Body of pancreas (tissue), 4 donors: ENCODE measurements around the gene KIZ. TPM values are rescaled to one million over a fixed set of nuclear protein-coding genes. Genes with fewer than 3 reads are reported as not detected.

Experiments used
- ATAC-seq: fragments of 150-250 bp; one replicate; pipeline ENCODE4 v1.9.1; 2016
- DNase-seq, 4 donors: peaks; one replicate each; pipeline ENCODE4 v3.0.0-alpha.2; 2019
- H3K27ac ChIP-seq, 4 donors: fragments of 200-600 bp; sonication (generic); 1 replicate in 3 of 4; 2 replicates in 1 of 4; pipeline versions ENCODE4 v1.5.1 to v1.6.1; 2016 to 2019; ENCODE audit warnings: mild to moderate bottlenecking in 1 of 4, mixed read lengths in 1 of 4, moderate library complexity in 1 of 4
- H3K27me3 ChIP-seq, 2 donors: fragments of 200-600 bp; sonication (generic); one replicate each; pipeline ENCODE4 v1.6.0; 2016; ENCODE audit warnings: mild to moderate bottlenecking in 1 of 2
- H3K36me3 ChIP-seq, 2 donors: fragments of 200-600 bp; sonication (generic); replicated peaks in 1 of 2; 2 replicates each; pipeline ENCODE4 v1.5.1; 2016; ENCODE audit warnings: low read depth in 2 of 2; ENCODE audit not compliant: insufficient read depth in 1 of 2
- H3K4me1 ChIP-seq: fragments of 200-600 bp; sonication (generic); one replicate; pipeline ENCODE4 v1.6.0; 2016
- H3K4me3 ChIP-seq, 2 donors: fragments of 200-600 bp; sonication (generic); 1 replicate in 1 of 2; 2 replicates in 1 of 2; pipeline ENCODE4 v1.5.1; 2016 to 2019
- H3K9me3 ChIP-seq, 3 donors: fragments of 200-600 bp; sonication (generic); 1 replicate in 2 of 3; 2 replicates in 1 of 3; pipeline ENCODE4 v1.5.1; 2016
- POLR2A ChIP-seq, 3 donors: fragments of 450-650 bp; IDR thresholded peaks; one replicate each; pipeline ENCODE4 v1.6.1; 2016; ENCODE audit warnings: antibody characterized with exemption in 3 of 3, mild to moderate bottlenecking in 2 of 3
- WGBS, 2 donors: methylation state at CpG; one replicate each; pipeline ENCODE4 v1.1.5; 2017; 5-methylcytosine and 5-hydroxymethylcytosine counted together
- intact Hi-C: fragments of 100-400 bp; cut with DNase I; formaldehyde crosslinking; loops from one replicate; pipeline ENCODE4 v1.15.1; 2023
- small RNA-seq: library from RNA; depleted of rRNA; stranded (forward); fragments of <200 nt; gene quantifications from one replicate; pipeline ENCODE3, GENCODE V24; 2016
- total RNA-seq, 2 donors: library from RNA; depleted of rRNA; stranded (reverse); fragments of >200 nt; gene quantifications; one replicate each; pipeline ENCODE4 v1.1.0, GENCODE V29; 2016
- TF ChIP-seq, protein P1 (sequence below), 7 experiments: fragments of 450-650 bp in 4 of 7; fragments of 200-600 bp in 3 of 7; sonication (generic) in 3 of 7; IDR thresholded peaks; one replicate each; pipeline ENCODE4 v1.5.1; 2016 to 2019; ENCODE audit warnings: antibody characterized with exemption in 7 of 7

The KIZ gene
- total RNA-seq, 2 donors from 2014 or later = 17.1 to 28.7 TPM

DNA sequence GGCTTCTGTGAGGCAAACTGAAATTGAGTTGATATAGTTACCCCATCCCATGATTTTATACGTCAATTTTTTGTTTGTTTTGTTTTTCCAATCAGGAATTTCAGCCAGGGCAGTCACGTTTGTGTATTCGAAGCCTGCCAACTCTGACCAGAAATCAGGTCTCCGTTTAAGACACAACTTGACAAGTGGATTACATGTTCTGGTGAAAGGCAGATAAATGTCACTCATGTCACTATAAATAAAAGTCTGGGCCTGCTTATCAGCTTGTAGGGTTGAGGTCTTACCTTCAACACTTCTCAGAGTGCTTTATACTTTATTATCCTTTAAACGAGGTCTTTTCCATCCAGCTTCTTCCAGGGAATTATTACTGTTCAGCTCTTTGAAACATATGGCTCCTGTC lies 168.9 kb downstream of the KIZ start:
- Histone ChIP-seq H3K4me3 (no peak overlapping the region), H3K9me3 (no peaks in the 10 kb centered on the region), H3K27me3 (no peaks in the 10 kb centered on the region), H3K27ac (no peak overlapping the region), H3K4me1 (no peaks in the 10 kb centered on the region), H3K36me3 (no peaks in the 10 kb centered on the region)
- TF ChIP-seq, protein P1, sequence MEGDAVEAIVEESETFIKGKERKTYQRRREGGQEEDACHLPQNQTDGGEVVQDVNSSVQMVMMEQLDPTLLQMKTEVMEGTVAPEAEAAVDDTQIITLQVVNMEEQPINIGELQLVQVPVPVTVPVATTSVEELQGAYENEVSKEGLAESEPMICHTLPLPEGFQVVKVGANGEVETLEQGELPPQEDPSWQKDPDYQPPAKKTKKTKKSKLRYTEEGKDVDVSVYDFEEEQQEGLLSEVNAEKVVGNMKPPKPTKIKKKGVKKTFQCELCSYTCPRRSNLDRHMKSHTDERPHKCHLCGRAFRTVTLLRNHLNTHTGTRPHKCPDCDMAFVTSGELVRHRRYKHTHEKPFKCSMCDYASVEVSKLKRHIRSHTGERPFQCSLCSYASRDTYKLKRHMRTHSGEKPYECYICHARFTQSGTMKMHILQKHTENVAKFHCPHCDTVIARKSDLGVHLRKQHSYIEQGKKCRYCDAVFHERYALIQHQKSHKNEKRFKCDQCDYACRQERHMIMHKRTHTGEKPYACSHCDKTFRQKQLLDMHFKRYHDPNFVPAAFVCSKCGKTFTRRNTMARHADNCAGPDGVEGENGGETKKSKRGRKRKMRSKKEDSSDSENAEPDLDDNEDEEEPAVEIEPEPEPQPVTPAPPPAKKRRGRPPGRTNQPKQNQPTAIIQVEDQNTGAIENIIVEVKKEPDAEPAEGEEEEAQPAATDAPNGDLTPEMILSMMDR (IDR thresholded peaks at IDR 0.05) = no peak
- no peak for TF ChIP-seq POLR2A (IDR thresholded peaks at IDR 0.05)
- intact Hi-C loops = no loop called here
- DNase-seq = no peak
- no peak for ATAC-seq
- WGBS, 2 donors = 42 to 48% methylated on average over 5 of the region's 5 CpGs

Small RNAs within 50 kb of the gene (small RNA-seq; reads per million reads assigned to genes)
- not detected for gene RNA5SP477

Other genes with a start within 250 kb of the KIZ start
- gene LINC00237, start 19.7 kb upstream of the KIZ start, total RNA-seq = not detected
- gene XRN2, start 177.2 kb downstream of the KIZ start, total RNA-seq = 10 to 100 TPM; 26.0 to 32.9 TPM